PC-9 (cell line): Measurements from ENCODE around the gene UBN1. TPM values are rescaled to one million over a fixed set of nuclear protein-coding genes. Genes with fewer than 3 reads are reported as not detected.

Experiments used
- BruUV-seq: library from RNA; stranded (reverse); fragments of 400-500 nt; replicated peaks from 2 replicates; lab custom pipeline; 2021; lab: Mats Ljungman, UMichigan
- CTCF ChIA-PET: fragments of 300-600 bp; sonication (Branson Sonifier 250); formaldehyde crosslinking; loops from one replicate; lab custom pipeline; 2022; ENCODE audit warnings: antibody characterized with exemption; lab: Charles Lee
- POLR2A ChIA-PET: fragments of 300-600 bp; sonication (Branson Sonifier 250); formaldehyde crosslinking; loops from one replicate; lab custom pipeline; 2022; ENCODE audit warnings: antibody characterized with exemption; ENCODE audit not compliant: unreplicated experiment; lab: Charles Lee
- DNase-seq, 2 experiments: peaks; one replicate each; pipeline versions ENCODE4 v3.0.0 to v3.0.0-alpha.2; 2015 to 2022; ENCODE audit warnings: mixed read lengths in 1 of 2
- H2AFZ ChIP-seq: fragments of 200-600 bp; sonication (generic); 2 replicates; pipeline ENCODE4 v1.8.1; 2017; ENCODE audit warnings: antibody characterized with exemption
- H3F3A ChIP-seq: fragments of 200-600 bp; sonication (generic); 2 replicates; pipeline ENCODE4 v1.8.1; 2017; ENCODE audit warnings: antibody characterized with exemption, mild to moderate bottlenecking, low read depth; ENCODE audit not compliant: insufficient read depth
- H3K27ac ChIP-seq: fragments of 200-600 bp; sonication (generic); 2 replicates; pipeline ENCODE4 v1.6.1; 2016; ENCODE audit warnings: mixed run types
- H3K27me3 ChIP-seq: fragments of 200-600 bp; sonication (generic); 2 replicates; pipeline ENCODE4 v1.6.1; 2016; ENCODE audit warnings: low read depth, mixed run types; ENCODE audit not compliant: insufficient read depth
- H3K36me3 ChIP-seq: fragments of 200-600 bp; sonication (generic); 2 replicates; pipeline ENCODE4 v1.6.1; 2016; ENCODE audit warnings: low read depth, mixed run types
- H3K4me1 ChIP-seq: fragments of 200-600 bp; sonication (generic); replicated peaks from 2 replicates; pipeline ENCODE4 v1.6.1; 2016; ENCODE audit warnings: mixed run types; ENCODE audit not compliant: insufficient read depth
- H3K4me2 ChIP-seq: fragments of 200-600 bp; sonication (generic); 2 replicates; pipeline ENCODE4 v1.6.1; 2017; ENCODE audit warnings: mixed run types
- H3K4me3 ChIP-seq: fragments of 200-600 bp; sonication (generic); 2 replicates; pipeline ENCODE4 v1.6.1; 2016; ENCODE audit warnings: mixed run types
- H3K79me2 ChIP-seq: fragments of 200-600 bp; sonication (generic); 2 replicates; pipeline ENCODE4 v1.6.1; 2017; ENCODE audit warnings: low read depth, mixed run types
- H3K9me2 ChIP-seq: fragments of 200-600 bp; sonication (generic); 2 replicates; pipeline ENCODE4 v1.8.1; 2017; ENCODE audit warnings: mild to moderate bottlenecking; ENCODE audit not compliant: insufficient read depth
- H3K9me3 ChIP-seq: fragments of 200-600 bp; sonication (generic); 2 replicates; pipeline ENCODE4 v1.8.1; 2016; ENCODE audit warnings: low read depth; ENCODE audit not compliant: insufficient read depth
- H4K20me1 ChIP-seq: fragments of 200-600 bp; sonication (generic); 2 replicates; pipeline ENCODE4 v1.8.1; 2017; ENCODE audit not compliant: insufficient read depth
- CTCF ChIP-seq: fragments of 200-600 bp; sonication (generic); conservative IDR thresholded peaks from 2 replicates; pipeline ENCODE4 v1.6.1; 2017; ENCODE audit warnings: mixed run types, antibody characterized with exemption, mild to moderate bottlenecking, moderate library complexity
- EZH2 ChIP-seq: fragments of 200-600 bp; sonication (generic); IDR thresholded peaks from 2 replicates; pipeline ENCODE4 v1.8.0; 2017; ENCODE audit warnings: antibody characterized with exemption, low read depth
- intact Hi-C: fragments of 100-400 bp; cut with micrococcal nuclease; formaldehyde crosslinking; loops from one replicate; pipeline ENCODE4 v1.10.0; 2022; ENCODE audit not compliant: unreplicated experiment
- total RNA-seq: library from RNA; stranded (reverse); gene quantifications from 2 replicates; pipeline ENCODE4 v1.2.3, GENCODE V29; 2021

Gene UBN1
- total RNA-seq, 1 experiment from 2014 or later: 44.1 TPM

- ChIA-PET CTCF (no interaction called here), POLR2A (no interaction called here)
- no peak for DNase-seq
- no TSS peak for BruUV-seq
- Histone ChIP-seq H3K27ac (no peak overlapping the region), H3K36me3 (peaks cover 31% of the 10 kb centered on the region), H3K79me2 (no peaks in the 10 kb centered on the region), H3F3A (no peaks in the 10 kb centered on the region), H4K20me1 (peaks cover 6% of the 10 kb centered on the region; the same call in 1 of the 2 replicates), H3K4me2 (no peak overlapping the region), H3K27me3 (no peaks in the 10 kb centered on the region), H2AFZ (no peak overlapping the region), H3K4me3 (no peak overlapping the region), H3K9me3 (no peaks in the 10 kb centered on the region), H3K9me2 (no peaks in the 10 kb centered on the region), H3K4me1 (no peaks in the 10 kb centered on the region)
- intact Hi-C loops: no loop called here
- no peak for TF ChIP-seq EZH2
- no peak for TF ChIP-seq CTCF
Measured at GRCh38 chr16:4825196-4825595, 22.1 kb upstream of the UBN1 start.

- Histone ChIP-seq H3K4me3 (no peak overlapping the region), H4K20me1 (peaks cover 6% of the 10 kb centered on the region; the same call in 1 of the 2 replicates), H3K4me1 (no peaks in the 10 kb centered on the region), H3K9me2 (no peaks in the 10 kb centered on the region), H3K27me3 (no peaks in the 10 kb centered on the region), H3K27ac (no peak overlapping the region), H2AFZ (no peak overlapping the region), H3K79me2 (no peaks in the 10 kb centered on the region), H3K4me2 (no peak overlapping the region), H3F3A (no peaks in the 10 kb centered on the region), H3K36me3 (peaks cover 21% of the 10 kb centered on the region), H3K9me3 (no peaks in the 10 kb centered on the region)
- POLR2A ChIA-PET: no interaction called here
- DNase-seq: no peak
- CTCF ChIA-PET: no interaction called here
- intact Hi-C loops: no loop called here
- TF ChIP-seq EZH2: no peak
- no peak for TF ChIP-seq CTCF
- BruUV-seq: no TSS peak
Measured at GRCh38 chr16:4826526-4826925, 20.8 kb upstream of the UBN1 start.

- Histone ChIP-seq H3K4me3 (no peak overlapping the region), H3K79me2 (no peaks in the 10 kb centered on the region), H3K4me1 (no peaks in the 10 kb centered on the region), H3K27me3 (no peaks in the 10 kb centered on the region), H4K20me1 (peaks cover 6% of the 10 kb centered on the region; the same call in 1 of the 2 replicates), H3K27ac (no peak overlapping the region), H3K9me2 (no peaks in the 10 kb centered on the region), H3K36me3 (peaks cover 16% of the 10 kb centered on the region), H3F3A (no peaks in the 10 kb centered on the region), H2AFZ (no peak overlapping the region), H3K4me2 (no peak overlapping the region), H3K9me3 (no peaks in the 10 kb centered on the region)
- BruUV-seq: no TSS peak
- ChIA-PET POLR2A (no interaction called here), CTCF (no interaction called here)
- TF ChIP-seq CTCF (no peak), EZH2 (no peak)
- intact Hi-C loops: no loop called here
- DNase-seq: no peak
Measured at GRCh38 chr16:4826980-4827379, 20.3 kb upstream of the UBN1 start.
